Activated T-helper 1 cell treated with Interleukin-2 at 50 U/mL for 16 hours (primary cell): ENCODE data around the gene BEND6.
"Not testable (repeated sequence)": the region's sequence is repeated elsewhere in the genome, so short reads cannot be mapped to it uniquely, and the experiment has no call there.

ENCODE experiments used
- DNase-seq: peaks from one replicate; pipeline ENCODE4 v3.0.0-alpha.2; 2020; ENCODE audit warnings: low read depth

BEND6 gene

DNA sequence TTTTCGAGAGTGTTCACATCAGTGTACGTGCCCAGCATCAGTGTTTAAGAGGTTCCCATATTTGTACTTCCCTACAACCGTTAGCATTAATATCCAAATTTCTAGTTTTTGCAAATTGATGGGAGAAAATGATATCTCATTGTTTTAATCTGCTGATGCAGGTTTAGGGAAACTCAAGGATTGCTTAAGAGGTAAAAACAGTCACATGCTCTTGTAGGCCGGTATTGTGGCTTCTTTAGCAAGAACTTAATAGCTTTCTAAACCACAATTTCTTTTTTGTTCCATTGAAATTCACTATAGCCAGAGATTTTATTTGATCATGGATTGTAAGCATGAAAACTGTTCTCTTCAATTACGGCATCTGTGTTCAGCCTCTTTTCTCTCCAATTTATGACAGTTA lies 29.5 kb downstream of the BEND6 start:
- no peak for DNase-seq

DNA sequence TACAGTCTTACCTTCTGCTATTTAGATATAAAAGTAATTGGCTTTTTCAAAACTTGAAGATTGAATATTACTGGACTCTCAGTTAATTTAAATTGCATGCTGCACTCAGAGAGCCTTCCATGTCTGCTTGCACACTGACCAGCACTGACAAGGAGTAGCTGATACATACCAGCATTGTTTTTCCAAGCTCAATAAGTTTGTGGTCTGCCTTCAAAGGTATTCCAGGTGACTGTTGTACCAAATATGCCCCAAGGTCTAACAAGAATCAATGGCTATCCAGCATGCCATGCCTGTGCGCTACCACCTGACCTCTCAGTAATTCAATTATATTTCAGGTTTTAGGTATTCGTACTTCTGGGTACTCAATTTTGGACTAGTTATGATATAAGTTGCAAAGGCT lies 30.0 kb downstream of the BEND6 start:
- no peak for DNase-seq

- no peak for DNase-seq
These were observed 31.7 kb downstream of the BEND6 start for GRCh38 chr6:56986611-56987010.

GRCh38 chr6:56988145-56988544 lies 33.2 kb downstream of the BEND6 start:
- no peak for DNase-seq

DNA sequence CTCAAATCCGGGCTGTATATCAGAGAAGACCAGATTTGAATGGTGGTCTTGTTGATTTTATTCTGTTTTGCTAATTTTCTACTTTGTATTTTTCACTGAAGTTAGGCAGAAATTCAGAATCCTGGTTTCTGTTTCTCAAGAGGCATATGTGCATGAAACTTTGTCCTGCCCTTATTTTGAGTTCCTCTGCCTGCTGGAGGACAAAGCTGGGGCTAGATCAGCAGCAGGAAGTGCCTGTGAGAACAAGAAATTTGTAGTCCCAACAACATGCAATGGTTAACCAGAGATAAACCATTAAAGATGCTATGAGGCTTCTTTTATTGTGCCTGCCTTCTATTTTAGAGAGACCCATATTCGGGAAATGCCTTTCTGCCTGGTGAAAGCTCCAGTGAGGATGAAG lies 37.1 kb downstream of the BEND6 start:
- no peak for DNase-seq

DNA sequence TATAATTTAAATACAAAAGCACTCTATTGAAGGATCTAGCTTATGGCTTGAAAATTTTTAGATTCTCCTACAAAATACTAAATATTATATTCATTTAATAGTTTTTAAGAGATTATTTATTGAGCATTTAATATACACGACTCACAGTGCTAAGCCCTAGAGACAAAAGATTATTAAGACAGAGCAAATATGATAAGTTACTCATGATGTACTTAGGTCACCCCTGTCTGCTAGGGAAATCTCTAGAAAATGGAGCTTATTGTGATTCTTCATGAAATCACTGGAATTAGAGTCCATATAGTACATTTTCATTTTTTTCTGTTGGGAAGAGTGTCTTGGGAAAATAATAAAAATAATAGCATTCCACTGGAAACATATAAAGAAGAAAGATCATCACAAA lies 37.8 kb downstream of the BEND6 start:
- no peak for DNase-seq

GRCh38 chr6:56995347-56995902 lies 40.5 kb downstream of the BEND6 start:
- no peak for DNase-seq

DNA sequence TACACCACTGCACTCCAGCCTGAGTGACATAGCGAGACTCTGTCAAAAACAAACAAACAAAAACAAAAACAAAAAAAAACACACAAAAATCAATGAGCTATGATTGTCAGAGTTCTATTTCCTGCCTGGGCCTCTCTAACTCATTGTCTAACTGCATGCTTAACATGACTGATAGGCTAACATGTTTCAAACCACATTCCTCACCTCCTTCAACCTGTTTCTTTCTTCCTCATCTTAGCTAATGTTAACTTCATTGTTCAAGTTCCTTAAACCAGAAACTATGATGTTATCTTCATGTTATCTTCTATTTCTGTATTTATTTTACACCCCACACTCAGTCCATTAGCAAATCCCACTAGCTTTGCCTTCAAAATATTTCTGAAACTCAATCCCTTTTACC lies 41.5 kb downstream of the BEND6 start:
- no peak for DNase-seq

DNA sequence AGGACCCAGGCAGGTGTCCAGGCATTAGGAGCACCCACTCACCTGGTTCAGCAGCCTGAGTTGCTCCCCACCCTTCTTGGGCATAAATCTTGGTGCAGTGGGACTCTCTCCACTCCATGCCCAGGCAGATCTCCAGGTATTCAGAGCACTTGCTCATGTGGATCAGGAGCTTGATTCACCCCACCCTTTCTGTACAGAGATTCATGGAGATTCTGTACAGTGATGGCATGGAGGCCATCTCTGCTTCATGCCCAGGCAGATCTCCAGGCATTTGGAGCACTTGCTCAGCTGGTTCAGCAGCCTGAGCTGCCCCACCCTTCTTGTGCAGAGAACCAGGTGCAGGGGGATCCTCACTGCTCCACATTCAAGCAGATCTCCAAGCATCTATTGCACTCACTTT lies 44.1 kb downstream of the BEND6 start:
- no peak for DNase-seq

- not testable (repeated sequence) for DNase-seq
These were observed 44.8 kb downstream of the BEND6 start for GRCh38 chr6:56999748-57000147.

- no peak for DNase-seq
These were observed 47.3 kb downstream of the BEND6 start for GRCh38 chr6:57002197-57002596.

- no peak for DNase-seq
These were observed 49.4 kb downstream of the BEND6 start for GRCh38 chr6:57004292-57004691.

- no peak for DNase-seq
These were observed 51.2 kb downstream of the BEND6 start for GRCh38 chr6:57006101-57006500.

- not testable (repeated sequence) for DNase-seq
These were observed 53.2 kb downstream of the BEND6 start for GRCh38 chr6:57008069-57008468.

DNA sequence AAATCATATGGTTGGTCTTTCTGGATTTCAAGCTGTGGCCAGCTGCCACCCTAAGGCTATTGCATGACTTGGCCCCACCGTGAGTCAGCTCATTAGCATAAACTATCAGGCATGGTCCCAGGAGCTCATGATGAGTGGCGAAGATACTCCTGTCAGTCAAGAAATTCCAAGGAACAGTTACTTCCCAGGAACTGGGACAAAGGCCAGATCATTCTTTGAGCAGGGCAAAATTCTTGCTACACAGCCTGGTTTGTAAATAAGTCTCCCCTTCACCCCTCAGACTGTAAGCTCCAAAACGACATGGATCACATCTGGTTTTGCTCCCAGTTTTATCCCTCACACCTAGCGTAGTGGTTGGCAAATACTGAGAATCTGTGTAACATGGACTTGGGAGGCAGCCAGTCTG lies 58.6 kb downstream of the BEND6 start:
- DNase-seq: no peak

DNA sequence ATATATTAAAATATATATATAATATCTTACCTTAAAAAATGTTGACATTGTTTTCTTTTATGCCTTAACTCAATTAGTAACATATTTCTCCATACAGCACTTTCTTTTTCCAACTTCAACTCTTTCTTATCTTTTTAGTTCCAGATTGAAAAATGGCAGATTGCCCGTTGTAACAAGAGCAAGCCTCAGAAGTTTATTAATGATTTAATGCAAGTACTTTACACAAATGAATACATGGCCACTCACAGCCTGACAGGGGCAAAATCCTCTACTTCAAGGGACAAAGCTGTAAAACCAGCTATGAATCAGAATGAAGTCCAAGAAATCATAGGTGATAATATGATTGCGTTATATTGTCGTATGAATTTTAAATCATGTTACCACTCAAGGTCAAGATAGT lies 62.2 kb downstream of the BEND6 start:
- DNase-seq: no peak

DNA sequence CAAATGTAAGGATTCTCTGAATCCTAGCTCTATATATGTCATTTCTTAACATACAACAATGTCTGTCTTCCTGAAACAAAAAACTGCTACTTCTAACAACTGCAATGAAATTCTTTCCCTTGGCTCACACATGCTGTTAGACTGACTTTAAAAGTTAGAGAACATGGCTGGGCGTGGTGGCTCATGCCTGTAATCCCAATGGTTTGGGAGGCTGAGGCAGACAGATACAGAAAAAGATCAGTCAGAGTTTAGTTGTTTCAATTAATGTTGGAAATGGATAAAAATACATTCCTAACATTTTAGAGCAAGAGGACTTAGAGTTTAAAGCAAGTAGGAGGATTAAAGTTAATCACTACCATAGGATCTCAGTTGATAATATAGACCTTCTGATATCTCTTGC lies 62.9 kb downstream of the BEND6 start:
- no peak for DNase-seq

DNA sequence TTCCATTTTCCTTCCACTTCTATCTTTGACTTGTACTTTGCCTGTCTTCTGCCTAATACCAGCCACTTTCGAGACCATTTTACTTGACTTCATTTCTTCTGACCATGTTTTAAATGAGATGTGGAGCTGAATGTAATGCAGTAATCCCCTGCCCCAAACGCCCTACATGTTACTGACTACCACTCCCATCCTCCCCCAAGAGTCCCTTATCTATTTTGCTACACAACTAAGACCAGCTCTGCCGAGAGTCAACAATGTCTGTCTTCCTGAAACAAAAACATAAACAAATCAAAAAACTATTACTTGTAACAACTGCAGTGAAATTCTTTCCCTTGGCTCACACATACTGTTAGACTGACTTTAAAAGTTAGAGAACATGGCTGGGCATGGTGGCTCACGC lies 64.5 kb downstream of the BEND6 start:
- DNase-seq: no peak

- no peak for DNase-seq
These were observed 66.3 kb downstream of the BEND6 start for GRCh38 chr6:57021086-57021720.

DNA sequence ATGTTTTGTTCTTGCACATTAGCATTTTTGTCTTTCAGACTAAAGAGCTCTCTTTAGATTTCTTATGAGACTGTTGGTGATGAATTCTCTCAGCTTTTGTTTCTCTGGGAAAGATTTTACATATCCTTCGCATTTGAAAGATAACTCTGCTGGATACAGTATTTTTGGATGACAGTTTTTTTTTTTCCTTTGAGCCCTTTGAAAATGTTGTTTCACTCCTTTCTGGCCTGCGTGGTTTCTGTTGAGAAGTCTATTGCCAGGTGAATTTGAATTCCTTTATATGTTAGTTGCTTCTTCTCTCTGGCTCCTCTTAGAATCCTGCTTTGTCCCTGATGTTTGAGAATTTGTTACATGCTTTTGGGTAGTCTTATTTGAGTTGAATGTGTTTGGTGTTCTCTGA lies 69.4 kb downstream of the BEND6 start:
- no peak for DNase-seq

DNA sequence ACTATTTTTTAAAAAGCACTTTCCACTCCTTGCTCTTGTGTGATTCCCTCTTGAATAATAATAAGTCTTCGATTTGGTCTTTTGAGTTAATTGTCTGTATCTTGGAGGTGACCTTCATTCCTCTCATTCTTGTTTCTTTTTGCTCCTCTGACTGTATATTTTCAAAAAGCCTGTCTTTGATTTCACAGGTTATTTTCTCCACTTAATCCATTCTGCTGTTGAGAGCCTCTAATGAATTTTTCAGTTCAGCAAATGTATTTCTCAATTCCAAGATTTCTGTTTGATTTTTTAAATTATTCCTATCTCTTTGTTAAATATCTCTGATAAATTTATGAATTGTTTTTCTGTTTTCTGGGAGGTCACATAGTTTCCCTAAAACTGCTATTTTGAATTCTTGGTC lies 69.9 kb downstream of the BEND6 start:
- no peak for DNase-seq

DNA sequence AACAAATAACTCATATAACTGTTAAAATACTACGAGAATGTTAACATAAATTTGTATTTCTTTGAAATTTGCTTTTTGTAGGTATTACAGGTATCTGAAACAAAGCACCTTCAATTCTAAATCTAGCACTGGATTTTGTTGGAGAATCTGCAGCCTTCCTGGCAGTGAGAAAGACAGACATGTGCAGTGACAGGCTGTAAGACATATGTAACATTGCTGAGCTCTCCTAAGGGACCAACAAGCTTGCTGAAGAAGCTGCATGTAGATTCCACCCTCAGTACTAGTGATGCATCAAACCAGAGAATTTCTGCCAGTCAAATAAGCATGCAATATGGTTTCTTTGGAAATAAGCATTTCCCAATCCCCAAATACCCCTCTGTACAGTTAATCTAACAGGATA lies 71.1 kb downstream of the BEND6 start:
- DNase-seq: no peak

DNA sequence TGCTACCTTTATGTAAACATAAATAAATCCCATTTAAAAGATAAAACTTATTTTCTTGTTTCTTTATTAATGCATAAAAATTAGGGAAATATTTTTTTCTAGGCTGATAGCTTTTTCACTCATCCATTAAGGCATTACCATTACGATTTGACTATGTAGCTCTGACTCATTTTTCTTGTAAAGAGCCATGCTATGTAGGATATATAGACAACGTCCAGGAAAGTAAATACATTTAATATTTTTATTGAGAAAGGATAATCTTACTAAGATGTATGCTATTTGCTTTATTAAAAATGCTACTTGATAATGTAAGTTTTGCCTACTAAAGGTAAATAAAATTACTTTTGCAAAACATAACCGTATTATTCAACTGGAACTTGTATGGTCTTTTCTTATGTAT lies 72.4 kb downstream of the BEND6 start:
- DNase-seq: no peak

- no peak for DNase-seq
These were observed 74.3 kb downstream of the BEND6 start for GRCh38 chr6:57029213-57029612.
